B cell (primary cell): ENCODE measurements around the gene SORL1-AS1.
"Not testable (repeated sequence)": the region's sequence is repeated elsewhere in the genome, so short reads cannot be mapped to it uniquely, and the experiment has no call there.

Experiments
- ATAC-seq: fragments of 200-7000 bp; cut with Tn5 transposase; one replicate; pipeline ENCODE4 v1.10.0; 2021; ENCODE audit warnings: low read depth, mild to moderate bottlenecking, moderate number of reproducible peaks, moderate library complexity
- CTCF ChIA-PET: fragments of 350-600 bp; sonication (Branson Sonifier 250); formaldehyde crosslinking; loops from one replicate; lab custom pipeline; 2021; ENCODE audit warnings: antibody characterized with exemption, inconsistent platforms; lab: Charles Lee
- POLR2A ChIA-PET: fragments of 350-600 bp; sonication (Branson Sonifier 250); formaldehyde crosslinking; loops from one replicate; lab custom pipeline; 2021; ENCODE audit warnings: antibody characterized with exemption; lab: Charles Lee
- DNase-seq: peaks from one replicate; pipeline ENCODE4 v3.0.0; 2013
- H2AFZ ChIP-seq: 2 replicates; pipeline ENCODE4 v1.6.1; 2012; ENCODE audit warnings: mild to moderate bottlenecking, low read depth, low read length; ENCODE audit not compliant: insufficient read depth, poor library complexity, severe bottlenecking
- H3K27ac ChIP-seq, 2 donors: 1 replicate in 1 of 2; 2 replicates in 1 of 2; pipeline ENCODE4 v1.5.1; 2012 to 2013; ENCODE audit warnings: low read length in 2 of 2, mild to moderate bottlenecking in 2 of 2, moderate library complexity in 1 of 2
- H3K27me3 ChIP-seq, 4 experiments: fragments of 200-600 bp in 1 of 4; sonication (generic) in 1 of 4; replicated peaks in 1 of 4; 1 replicate in 2 of 4; 2 replicates in 2 of 4; pipeline versions ENCODE4 v1.6.1 to v1.7.0; 2013 to 2016; ENCODE audit warnings: low read length in 3 of 4, mild to moderate bottlenecking in 2 of 4, mixed read lengths in 1 of 4, moderate library complexity in 1 of 4; ENCODE audit not compliant: insufficient read depth in 4 of 4, control insufficient read depth in 3 of 4; ENCODE audit errors: control extremely low read depth in 1 of 4
- H3K36me3 ChIP-seq, 2 experiments: replicated peaks in 1 of 2; 1 replicate in 1 of 2; 2 replicates in 1 of 2; pipeline versions ENCODE4 v1.6.1 to v1.7.1; 2013; ENCODE audit warnings: low read length in 1 of 2; ENCODE audit not compliant: insufficient read depth in 2 of 2, control insufficient read depth in 1 of 2; ENCODE audit errors: control extremely low read depth in 1 of 2, extremely low read depth in 1 of 2
- H3K4me1 ChIP-seq, 2 donors: fragments of 200-600 bp in 1 of 2; sonication (generic) in 1 of 2; 1 replicate in 1 of 2; 2 replicates in 1 of 2; pipeline versions ENCODE4 v1.5.1 to v1.6.1; 2013 to 2017; ENCODE audit warnings: low read length in 2 of 2; ENCODE audit not compliant: control insufficient read depth in 2 of 2, insufficient read depth in 2 of 2
- H3K4me2 ChIP-seq: replicated peaks from 2 replicates; pipeline ENCODE3; 2012; ENCODE audit warnings: mild to moderate bottlenecking, low read depth, low read length; ENCODE audit not compliant: poor library complexity, severe bottlenecking
- H3K4me3 ChIP-seq, 5 experiments: fragments of 200-600 bp in 1 of 5; sonication (generic) in 1 of 5; 1 replicate in 3 of 5; 2 replicates in 2 of 5; pipeline versions ENCODE4 v1.5.1 to v1.7.0; 2011 to 2016; ENCODE audit warnings: low read length in 4 of 5, mild to moderate bottlenecking in 4 of 5, low read depth in 2 of 5, control low read depth in 1 of 5, moderate library complexity in 1 of 5; ENCODE audit not compliant: insufficient read depth in 1 of 5; ENCODE audit errors: control extremely low read depth in 1 of 5, extremely low read depth in 1 of 5
- H3K79me2 ChIP-seq: fragments of 200-600 bp; sonication (generic); one replicate; pipeline ENCODE4 v1.6.0; 2016; ENCODE audit warnings: low read length; ENCODE audit not compliant: control insufficient read depth, insufficient read depth
- H3K9ac ChIP-seq: fragments of 200-600 bp; sonication (generic); 2 replicates; pipeline ENCODE4 v1.6.1; 2017; ENCODE audit warnings: mild to moderate bottlenecking, low read length, moderate library complexity
- H3K9me3 ChIP-seq, 3 donors: one replicate each; pipeline versions ENCODE4 v1.6.1 to v1.7.1; 2013; ENCODE audit warnings: low read length in 2 of 3; ENCODE audit not compliant: control insufficient read depth in 2 of 3, insufficient read depth in 1 of 3; ENCODE audit errors: control extremely low read depth in 1 of 3
- H4K20me1 ChIP-seq: 2 replicates; pipeline ENCODE4 v1.6.0; 2012; ENCODE audit warnings: mild to moderate bottlenecking, low read length; ENCODE audit not compliant: insufficient read depth, control insufficient read depth, poor library complexity, severe bottlenecking
- H3K27ac Mint-ChIP-seq: one replicate; pipeline ENCODE4 v1.8.0; 2021; ENCODE audit warnings: mixed read lengths
- H3K27me3 Mint-ChIP-seq: one replicate; pipeline ENCODE4 v1.8.0; 2021; ENCODE audit warnings: mixed read lengths
- H3K4me1 Mint-ChIP-seq: one replicate; pipeline ENCODE4 v1.8.0; 2021; ENCODE audit warnings: mixed read lengths
- H3K4me3 Mint-ChIP-seq: one replicate; pipeline ENCODE4 v1.8.0; 2021; ENCODE audit warnings: mixed read lengths
- H3K9me3 Mint-ChIP-seq: one replicate; pipeline ENCODE4 v1.8.0; 2022; ENCODE audit warnings: mixed read lengths; ENCODE audit not compliant: insufficient read depth
- CTCF ChIP-seq: fragments of 200-600 bp; IDR thresholded peaks from one replicate; pipeline ENCODE4 v1.8.0; 2022; ENCODE audit warnings: antibody characterized with exemption, mild to moderate bottlenecking
- EZH2 ChIP-seq: IDR thresholded peaks from 2 replicates; pipeline ENCODE4 v1.6.1; 2012; ENCODE audit warnings: borderline replicate concordance, low read depth, mild to moderate bottlenecking, moderate library complexity, low read length; ENCODE audit not compliant: insufficient read depth, poor library complexity, severe bottlenecking
- WGBS: methylation state at CpG from one replicate; pipeline ENCODE4 v1.1.5; 2013; ENCODE audit warnings: missing lambda C conversion rate; ENCODE audit not compliant: insufficient coverage; 5-methylcytosine and 5-hydroxymethylcytosine counted together
- intact Hi-C: fragments of 100-400 bp; cut with micrococcal nuclease; formaldehyde crosslinking; loops from one replicate; pipeline ENCODE4 v1.10.0; 2022

The SORL1-AS1 gene

GRCh38 chr11:121412000-121412587 lies 40.7 kb downstream of the SORL1-AS1 start:
- no peaks in the 10 kb centered on the region for H3K79me2 ChIP-seq
- H3K9ac ChIP-seq: no peak overlapping the region
- Mint-ChIP-seq H3K4me1 (peaks cover 10% of the 10 kb centered on the region), H3K27me3 (no peaks in the 10 kb centered on the region), H3K4me3 (no peak overlapping the region), H3K27ac (no peak overlapping the region), H3K9me3 (no peaks in the 10 kb centered on the region)
- TF ChIP-seq EZH2 (no peak), CTCF (no peak)
- intact Hi-C loops: no loop called here
- no peak overlapping the region for H3K27ac ChIP-seq
- H3K36me3 ChIP-seq: no peaks in the 10 kb centered on the region
- H3K4me3 ChIP-seq: no peak overlapping the region
- POLR2A ChIA-PET: no interaction called here
- 96% methylated on average over 4 of the region's 4 CpGs for WGBS
- H3K27me3 ChIP-seq: no peaks in the 10 kb centered on the region
- peaks cover 2 to 4% of the 10 kb centered on the region in 2 donors for H3K4me1 ChIP-seq
- no peak overlapping the region for H2AFZ ChIP-seq
- no peak overlapping the region for H3K4me2 ChIP-seq
- DNase-seq (no peak), ATAC-seq (no peak)
- H3K9me3 ChIP-seq: no peaks in the 10 kb centered on the region
- H4K20me1 ChIP-seq: no peaks in the 10 kb centered on the region
- CTCF ChIA-PET: interaction anchor here (0.9 to 2.0 kb wide), 2 partner anchors 9 to 36 kb away, joined by 3 to 4 read pairs; no protein-coding TSS in a partner anchor

DNA sequence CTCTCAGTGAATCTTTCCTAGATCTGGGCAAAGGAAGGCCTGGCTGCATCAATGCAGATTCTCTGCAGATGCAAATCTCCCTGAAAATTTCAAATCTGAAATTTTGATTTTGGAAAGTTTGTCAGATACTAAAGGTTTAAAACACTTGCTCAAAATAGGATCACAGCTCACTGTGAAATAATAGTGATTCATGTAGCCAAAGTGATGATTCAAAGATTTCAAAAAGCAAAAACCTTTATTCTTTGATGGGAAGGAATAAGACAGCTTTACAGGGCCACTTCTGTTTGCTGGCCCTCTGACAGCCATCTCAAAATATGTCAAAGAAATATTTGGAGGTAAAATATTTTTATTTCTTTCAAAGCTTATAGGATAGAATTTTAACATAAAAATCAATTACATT lies 41.4 kb downstream of the SORL1-AS1 start:
- H3K36me3 ChIP-seq, POLR2A ChIA-PET, H3K27me3 Mint-ChIP-seq, ATAC-seq, DNase-seq, intact Hi-C loops, H3K4me3 ChIP-seq, H3K27ac ChIP-seq, H3K9ac ChIP-seq, H3K4me2 ChIP-seq, H2AFZ ChIP-seq, H3K79me2 ChIP-seq, H4K20me1 ChIP-seq, H3K9me3 ChIP-seq, H3K4me1 ChIP-seq, H3K27ac Mint-ChIP-seq, H3K27me3 ChIP-seq, H3K9me3 Mint-ChIP-seq, H3K4me3 Mint-ChIP-seq: not testable (repeated sequence)
- peaks cover 11% of the 10 kb centered on the region for H3K4me1 Mint-ChIP-seq
- CTCF ChIA-PET: interaction anchor here (0.7 to 2.0 kb wide), 3 partner anchors 10 to 128 kb away, joined by 3 to 4 read pairs (median 3); no protein-coding TSS in a partner anchor

DNA sequence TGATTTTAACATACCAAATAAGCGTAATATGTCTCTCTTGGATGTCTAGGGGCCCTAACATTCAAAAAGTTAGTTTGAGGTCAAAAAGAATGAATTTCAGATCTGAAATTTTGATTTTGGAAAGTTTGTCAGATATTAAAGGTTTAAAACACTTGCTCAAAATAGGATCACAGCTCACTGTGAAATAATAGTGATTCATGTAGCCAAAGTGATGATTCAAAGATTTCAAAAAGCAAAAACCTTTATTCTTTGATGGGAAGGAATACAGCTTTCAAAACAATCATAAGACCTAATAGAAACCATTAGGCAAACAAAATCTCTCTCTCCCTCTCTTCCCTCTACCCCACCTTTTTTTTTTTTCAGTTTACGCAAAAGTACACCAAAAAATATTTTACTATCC lies 42.7 kb downstream of the SORL1-AS1 start:
- DNase-seq, H3K4me2 ChIP-seq, H2AFZ ChIP-seq, H3K9ac ChIP-seq, H3K27me3 Mint-ChIP-seq, CTCF ChIA-PET, H3K27ac ChIP-seq, H3K79me2 ChIP-seq, ATAC-seq, H3K36me3 ChIP-seq, H3K9me3 ChIP-seq, H3K27ac Mint-ChIP-seq, H4K20me1 ChIP-seq, intact Hi-C loops, H3K4me3 Mint-ChIP-seq, H3K4me3 ChIP-seq, H3K27me3 ChIP-seq, H3K9me3 Mint-ChIP-seq: not testable (repeated sequence)
- POLR2A ChIA-PET: interaction anchor here (0.7 kb wide), 1 partner anchor 87 kb away, joined by 3 read pairs; no protein-coding TSS in a partner anchor
- peaks cover 20% of the 10 kb centered on the region for H3K4me1 Mint-ChIP-seq
- no CpG with 5 or more reads among the region's 2 CpGs for WGBS
- H3K4me1 ChIP-seq: peaks cover 12 to 16% of the 10 kb centered on the region in 2 donors
